Kidney capillary endothelial cell (primary cell): ENCODE measurements around the gene TMEM255B.

ENCODE experiments used
- DNase-seq: peaks from one replicate; pipeline ENCODE4 v3.0.0-alpha.2; 2018; ENCODE audit warnings: low spot score

Gene TMEM255B

GRCh38 chr13:113849546-113849945, 90.5 kb downstream of the TMEM255B start:
- no peak for DNase-seq

- DNase-seq, result no peak
Measured at GRCh38 chr13:113849981-113850721, 91.1 kb downstream of the TMEM255B start.

GRCh38 chr13:113850722-113851479, 91.9 kb downstream of the TMEM255B start:
- no peak for DNase-seq

- no peak for DNase-seq
Measured at GRCh38 chr13:113851480-113851803, 92.4 kb downstream of the TMEM255B start.

GRCh38 chr13:113851826-113852535, 93.0 kb downstream of the TMEM255B start:
- DNase-seq, result no peak

- no peak for DNase-seq
Measured at GRCh38 chr13:113852536-113853517, 93.8 kb downstream of the TMEM255B start.

- no peak for DNase-seq
Measured at GRCh38 chr13:113853518-113854237, 94.7 kb downstream of the TMEM255B start.

GRCh38 chr13:113854238-113855011, 95.4 kb downstream of the TMEM255B start:
- no peak for DNase-seq

- DNase-seq, result no peak
Measured at GRCh38 chr13:113855012-113855921, 96.2 kb downstream of the TMEM255B start.

GRCh38 chr13:113855931-113856715, 97.1 kb downstream of the TMEM255B start:
- DNase-seq, result no peak

- no peak for DNase-seq
Measured at GRCh38 chr13:113856716-113857065, 97.7 kb downstream of the TMEM255B start.

- no peak for DNase-seq
Measured at GRCh38 chr13:113857531-113858195, 98.6 kb downstream of the TMEM255B start.

GRCh38 chr13:113859311-113860050, 100.5 kb downstream of the TMEM255B start:
- no peak for DNase-seq

GRCh38 chr13:113860051-113860664, 101.1 kb downstream of the TMEM255B start:
- DNase-seq, result no peak

- DNase-seq, result no peak
Measured at GRCh38 chr13:113860665-113861432, 101.8 kb downstream of the TMEM255B start.
